Measurements from ENCODE around the gene CYP2B6. TPM values are rescaled to one million over a fixed set of nuclear protein-coding genes. Genes with fewer than 3 reads are reported as not detected.

CYP2B6 gene
- total and polyA plus RNA-seq, 10 of the 15 experiments (the other 5 are each of a cell fraction or from before 2014, with no cell fraction given) = 0.23 to 0.86 TPM; not detected in 8

DNA sequence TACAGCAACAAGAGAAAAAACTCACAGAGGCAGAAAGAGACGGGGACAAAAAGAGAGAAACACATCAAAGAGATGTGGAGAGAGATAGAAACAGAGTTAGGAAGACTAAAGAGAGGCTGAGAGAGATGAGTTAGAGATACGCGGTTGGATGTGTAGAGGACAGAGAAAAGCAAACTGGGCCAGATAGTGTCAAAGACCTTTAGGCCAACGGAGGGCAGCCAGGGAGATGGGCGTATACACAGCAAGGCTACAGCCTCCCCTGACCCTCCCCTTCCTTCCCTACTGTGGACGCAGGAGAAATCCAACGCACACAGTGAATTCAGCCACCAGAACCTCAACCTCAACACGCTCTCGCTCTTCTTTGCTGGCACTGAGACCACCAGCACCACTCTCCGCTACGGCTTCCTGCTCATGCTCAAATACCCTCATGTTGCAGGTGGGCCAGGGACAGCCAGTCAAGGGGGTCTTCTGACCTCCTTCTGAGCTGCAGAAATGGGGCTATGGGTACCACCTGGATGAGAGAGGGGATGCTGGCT, 18.7 kb downstream of the CYP2B6 start:
- ChIA-PET RAD21 (ENCODE audit: unreplicated experiment) (no interaction called here), SMC1A (ENCODE audit: uncharacterized antibody, unreplicated experiment) (no interaction called here)

More for the DNA sequence above, 18.7 kb downstream of the CYP2B6 start:
- Histone ChIP-seq H3K9me3 (replicated peaks; ENCODE audit: control insufficient read depth, insufficient read depth, low read length) (no peaks in the 10 kb centered on the region), H3K4me3 (no peak overlapping the region), H4K20me1 (ENCODE audit: control insufficient read depth, insufficient read depth) (no peaks in the 10 kb centered on the region), H2AFZ (ENCODE audit: control insufficient read depth, low read depth, low read length) (no peak overlapping the region), H3K36me3 (ENCODE audit: control insufficient read depth in 2 of 2, insufficient read depth in 2 of 2, low read length in 1 of 2) (no peaks in the 10 kb centered on the region), H3K9ac (ENCODE audit: control insufficient read depth, insufficient read depth, low read length) (no peak overlapping the region), H3K27me3 (replicated peaks in 1 of 2; ENCODE audit: control insufficient read depth in 2 of 2, insufficient read depth in 2 of 2, low read length in 1 of 2) (no peaks in the 10 kb centered on the region; a peak in 2 of 4 replicates), H3K79me2 (ENCODE audit: control insufficient read depth, insufficient read depth, low read length) (no peaks in the 10 kb centered on the region), H3K4me1 (ENCODE audit: control insufficient read depth, insufficient read depth, low read length) (no peaks in the 10 kb centered on the region), H3K4me2 (ENCODE audit: control insufficient read depth, insufficient read depth) (no peak overlapping the region), H3K27ac (ENCODE audit: control insufficient read depth, insufficient read depth) (no peak overlapping the region)
- no peak for DNase-seq (ENCODE audit: low read depth, low spot score)
- TF ChIP-seq FOXM1 (IDR thresholded peaks at IDR 0.05; ENCODE audit: low read depth, low read length) (no peak), SPI1 (IDR thresholded peaks at IDR 0.05; ENCODE audit: borderline replicate concordance, insufficient read depth, low read depth, low read length) (no peak), RUNX3 (IDR thresholded peaks at IDR 0.05; ENCODE audit: low read length) (no peak), YY1 (IDR thresholded peaks at IDR 0.05; ENCODE audit: low read depth, low read length) (no peak), SMARCA5 (IDR thresholded peaks at IDR 0.05) (no peak), ZNF217 (IDR thresholded peaks at IDR 0.05) (no peak), POLR2AphosphoS2 (IDR thresholded peaks at IDR 0.05; ENCODE audit: low read depth, low read length) (no peak), IKZF2 (IDR thresholded peaks at IDR 0.05) (no peak), CBX5 (IDR thresholded peaks at IDR 0.05; ENCODE audit: low read depth) (no peak), STAT3 (IDR thresholded peaks at IDR 0.05; ENCODE audit: low read depth, low read length) (no peak), CREB1 (IDR thresholded peaks at IDR 0.05; ENCODE audit: low read depth) (no peak), KDM1A (IDR thresholded peaks at IDR 0.05; ENCODE audit: borderline replicate concordance) (no peak)
- TF ChIP-seq, protein P1, sequence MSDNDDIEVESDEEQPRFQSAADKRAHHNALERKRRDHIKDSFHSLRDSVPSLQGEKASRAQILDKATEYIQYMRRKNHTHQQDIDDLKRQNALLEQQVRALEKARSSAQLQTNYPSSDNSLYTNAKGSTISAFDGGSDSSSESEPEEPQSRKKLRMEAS (IDR thresholded peaks at IDR 0.05; ENCODE audit: low read depth, low read length) = no peak
- TF ChIP-seq, protein P2, sequence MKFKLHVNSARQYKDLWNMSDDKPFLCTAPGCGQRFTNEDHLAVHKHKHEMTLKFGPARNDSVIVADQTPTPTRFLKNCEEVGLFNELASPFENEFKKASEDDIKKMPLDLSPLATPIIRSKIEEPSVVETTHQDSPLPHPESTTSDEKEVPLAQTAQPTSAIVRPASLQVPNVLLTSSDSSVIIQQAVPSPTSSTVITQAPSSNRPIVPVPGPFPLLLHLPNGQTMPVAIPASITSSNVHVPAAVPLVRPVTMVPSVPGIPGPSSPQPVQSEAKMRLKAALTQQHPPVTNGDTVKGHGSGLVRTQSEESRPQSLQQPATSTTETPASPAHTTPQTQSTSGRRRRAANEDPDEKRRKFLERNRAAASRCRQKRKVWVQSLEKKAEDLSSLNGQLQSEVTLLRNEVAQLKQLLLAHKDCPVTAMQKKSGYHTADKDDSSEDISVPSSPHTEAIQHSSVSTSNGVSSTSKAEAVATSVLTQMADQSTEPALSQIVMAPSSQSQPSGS (IDR thresholded peaks at IDR 0.05; ENCODE audit: low read length) = no peak
- TF ChIP-seq, protein P3, sequence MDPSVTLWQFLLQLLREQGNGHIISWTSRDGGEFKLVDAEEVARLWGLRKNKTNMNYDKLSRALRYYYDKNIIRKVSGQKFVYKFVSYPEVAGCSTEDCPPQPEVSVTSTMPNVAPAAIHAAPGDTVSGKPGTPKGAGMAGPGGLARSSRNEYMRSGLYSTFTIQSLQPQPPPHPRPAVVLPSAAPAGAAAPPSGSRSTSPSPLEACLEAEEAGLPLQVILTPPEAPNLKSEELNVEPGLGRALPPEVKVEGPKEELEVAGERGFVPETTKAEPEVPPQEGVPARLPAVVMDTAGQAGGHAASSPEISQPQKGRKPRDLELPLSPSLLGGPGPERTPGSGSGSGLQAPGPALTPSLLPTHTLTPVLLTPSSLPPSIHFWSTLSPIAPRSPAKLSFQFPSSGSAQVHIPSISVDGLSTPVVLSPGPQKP (IDR thresholded peaks at IDR 0.05; ENCODE audit: low read depth, low read length) = no peak
- TF ChIP-seq, protein P4, sequence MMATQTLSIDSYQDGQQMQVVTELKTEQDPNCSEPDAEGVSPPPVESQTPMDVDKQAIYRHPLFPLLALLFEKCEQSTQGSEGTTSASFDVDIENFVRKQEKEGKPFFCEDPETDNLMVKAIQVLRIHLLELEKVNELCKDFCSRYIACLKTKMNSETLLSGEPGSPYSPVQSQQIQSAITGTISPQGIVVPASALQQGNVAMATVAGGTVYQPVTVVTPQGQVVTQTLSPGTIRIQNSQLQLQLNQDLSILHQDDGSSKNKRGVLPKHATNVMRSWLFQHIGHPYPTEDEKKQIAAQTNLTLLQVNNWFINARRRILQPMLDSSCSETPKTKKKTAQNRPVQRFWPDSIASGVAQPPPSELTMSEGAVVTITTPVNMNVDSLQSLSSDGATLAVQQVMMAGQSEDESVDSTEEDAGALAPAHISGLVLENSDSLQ (IDR thresholded peaks at IDR 0.05) = no peak
- TF ChIP-seq, protein P5, sequence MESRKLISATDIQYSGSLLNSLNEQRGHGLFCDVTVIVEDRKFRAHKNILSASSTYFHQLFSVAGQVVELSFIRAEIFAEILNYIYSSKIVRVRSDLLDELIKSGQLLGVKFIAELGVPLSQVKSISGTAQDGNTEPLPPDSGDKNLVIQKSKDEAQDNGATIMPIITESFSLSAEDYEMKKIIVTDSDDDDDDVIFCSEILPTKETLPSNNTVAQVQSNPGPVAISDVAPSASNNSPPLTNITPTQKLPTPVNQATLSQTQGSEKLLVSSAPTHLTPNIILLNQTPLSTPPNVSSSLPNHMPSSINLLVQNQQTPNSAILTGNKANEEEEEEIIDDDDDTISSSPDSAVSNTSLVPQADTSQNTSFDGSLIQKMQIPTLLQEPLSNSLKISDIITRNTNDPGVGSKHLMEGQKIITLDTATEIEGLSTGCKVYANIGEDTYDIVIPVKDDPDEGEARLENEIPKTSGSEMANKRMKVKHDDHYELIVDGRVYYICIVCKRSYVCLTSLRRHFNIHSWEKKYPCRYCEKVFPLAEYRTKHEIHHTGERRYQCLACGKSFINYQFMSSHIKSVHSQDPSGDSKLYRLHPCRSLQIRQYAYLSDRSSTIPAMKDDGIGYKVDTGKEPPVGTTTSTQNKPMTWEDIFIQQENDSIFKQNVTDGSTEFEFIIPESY (IDR thresholded peaks at IDR 0.05) = no peak
- no TSS peak for BruUV-seq (replicated peaks)
- CTCF ChIA-PET = no interaction called here
- no peak for ATAC-seq
- in situ Hi-C loops (cut with MboI) = no loop called here
- POLR2A ChIA-PET = no interaction called here
- WGBS (ENCODE audit: insufficient coverage, insufficient replicate concordance, low lambda C conversion rate, missing lambda C conversion rate) = 58% methylated on average over 9 of the region's 11 CpGs
- no peak for FAIRE-seq
- intact Hi-C loops (cut with micrococcal nuclease; ENCODE audit: unreplicated experiment) = no loop called here
